ENCODE data around the gene DEAF1. TPM values are rescaled to one million over a fixed set of nuclear protein-coding genes. Genes with fewer than 3 reads are reported as not detected.

DEAF1 gene
- total and polyA plus RNA-seq, 2 of the 13 experiments (the other 11 are each of a cell fraction or from before 2014, with no cell fraction given) = 22.3 to 29.6 TPM

- TF ChIP-seq SYNCRIP (IDR thresholded peaks at IDR 0.05; ENCODE audit: insufficient read depth, low read depth, low read length) (no peak), KLF12 (CRISPR knock-in tag; IDR thresholded peaks at IDR 0.05; ENCODE audit: borderline replicate concordance) (peak; percentile 80; the same call in 1 of the 2 replicates), KMT2B (CRISPR knock-in tag; IDR thresholded peaks at IDR 0.05) (no peak), FOXO1 (CRISPR knock-in tag; IDR thresholded peaks at IDR 0.05) (peak; percentile 9; the same call in 1 of the 2 replicates), ZNF710 (CRISPR knock-in tag; IDR thresholded peaks at IDR 0.05; ENCODE audit: borderline replicate concordance) (peak; percentile 64; the same call in 1 of the 2 replicates), ZBTB21 (CRISPR knock-in tag; IDR thresholded peaks at IDR 0.05) (no peak), ZNF646 (CRISPR knock-in tag; IDR thresholded peaks at IDR 0.05) (no peak), STAT6 (CRISPR knock-in tag; IDR thresholded peaks at IDR 0.05; ENCODE audit: borderline replicate concordance) (peak; percentile 80; the same call in 1 of the 2 replicates), GTF3A (CRISPR knock-in tag; conservative IDR thresholded peaks at IDR 0.05) (peak; percentile 73; the same call in 1 of the 2 replicates), RNF2 (conservative IDR thresholded peaks at IDR 0.05; ENCODE audit: low read depth) (peak; percentile 61; the same call in 1 of the 2 replicates), SMYD3 (CRISPR knock-in tag; IDR thresholded peaks at IDR 0.05) (no peak; the same call in 1 of the 2 replicates), MBNL3 (CRISPR knock-in tag; conservative IDR thresholded peaks at IDR 0.05) (no peak), ZSCAN22 (CRISPR knock-in tag; IDR thresholded peaks at IDR 0.05) (0 out of 2 replicates have a peak, but pooled peaks have one; percentile 51), MED1 (CRISPR knock-in tag; IDR thresholded peaks at IDR 0.05) (peak; percentile 94), ZFP36L1 (CRISPR knock-in tag; IDR thresholded peaks at IDR 0.05) (peak; percentile 76; the same call in 1 of the 2 replicates), ZNF225 (CRISPR knock-in tag; IDR thresholded peaks at IDR 0.05) (peak; percentile 50; the same call in 1 of the 2 replicates), ZNF143 (CRISPR knock-in tag; IDR thresholded peaks at IDR 0.05) (no peak; the same call in 1 of the 2 replicates), ZNF543 (CRISPR knock-in tag; IDR thresholded peaks at IDR 0.05) (peak; percentile 64; the same call in 1 of the 2 replicates)
Measured at GRCh38 chr11:706957-707816, 12.2 kb upstream of the DEAF1 start (continued).
